Measurements from ENCODE around the gene SLC22A14.

- TF ChIP-seq POLR2A (IDR thresholded peaks at IDR 0.05) (no peak), CTCF (IDR thresholded peaks at IDR 0.05) (no peak)
Observed at GRCh38 chr3:38347421-38348200, 65.5 kb downstream of the SLC22A14 start.
